A549 (cell line): Measurements from ENCODE around the gene MYH6. TPM values are rescaled to one million over a fixed set of nuclear protein-coding genes. Genes with fewer than 3 reads are reported as not detected.

Experiments
- ATAC-seq, 2 experiments: fragments of 200-7000 bp in 1 of 2; fragments of >200 bp in 1 of 2; cut with Nextera tagmentation in 1 of 2; cut with Tn5 transposase in 1 of 2; 3 replicates each; pipeline versions ENCODE4 v1.8.0 to v1.9.1; 2018 to 2020; ENCODE audit warnings: mild to moderate bottlenecking in 1 of 2, moderate library complexity in 1 of 2
- CTCF ChIA-PET: fragments of 300-600 bp; sonication (Branson Sonifier 250); formaldehyde crosslinking; extraction: SDS; loops from one replicate; lab custom pipeline; 2021; ENCODE audit warnings: antibody characterized with exemption, inconsistent platforms; lab: Yijun Ruan, JAX
- POLR2A ChIA-PET: fragments of 350-600 bp; formaldehyde crosslinking; extraction: SDS; loops from one replicate; lab custom pipeline; 2021; ENCODE audit warnings: antibody characterized with exemption, inconsistent platforms; lab: Yijun Ruan, JAX
- DNase-seq, 2 experiments: peaks; one replicate each; pipeline versions ENCODE4 v3.0.0 to v3.0.0-alpha.2; 2011 to 2016; ENCODE audit warnings: low read depth in 1 of 2, low spot score in 1 of 2
- FAIRE-seq: peaks from 2 replicates; lab custom pipeline; 2011; peaks lifted over from hg19 to GRCh38; lab: Jason Lieb, UNC
- H3K27ac ChIP-seq, 2 experiments: fragments of >200 bp; sonication (Bioruptor Twin); formaldehyde crosslinking; 3 replicates each; pipeline ENCODE4 v1.5.1; 2016 to 2017
- H3K4me1 ChIP-seq: fragments of >200 bp; sonication (Bioruptor Twin); formaldehyde crosslinking; 3 replicates; pipeline ENCODE4 v1.6.1; 2016
- H3K4me2 ChIP-seq: fragments of >200 bp; sonication (Bioruptor Twin); formaldehyde crosslinking; 3 replicates; pipeline ENCODE4 v1.6.1; 2016
- H3K4me3 ChIP-seq: fragments of >200 bp; sonication (Bioruptor Twin); formaldehyde crosslinking; 3 replicates; pipeline ENCODE4 v1.5.1; 2016
- H3K9me3 ChIP-seq: fragments of >200 bp; sonication (Bioruptor Twin); formaldehyde crosslinking; 3 replicates; pipeline ENCODE4 v1.6.1; 2016
- BHLHE40 ChIP-seq: IDR thresholded peaks from 2 replicates; pipeline ENCODE4 v1.6.1; 2012; ENCODE audit warnings: low read depth, low read length, inconsistent platforms
- CBX2 ChIP-seq: fragments of 200-600 bp; sonication (generic); IDR thresholded peaks from 2 replicates; pipeline ENCODE4 v1.6.1; 2016; ENCODE audit warnings: low read depth, mild to moderate bottlenecking, borderline replicate concordance
- CEBPB ChIP-seq, 2 experiments: fragments of >200 bp in 1 of 2; sonication (Bioruptor Twin) in 1 of 2; formaldehyde crosslinking in 1 of 2; IDR thresholded peaks; 2 replicates each; pipeline ENCODE4 v1.6.1; 2012 to 2016
- CHD4 ChIP-seq: fragments of 200-600 bp; sonication (generic); IDR thresholded peaks from 2 replicates; pipeline ENCODE4 v1.6.1; 2016; ENCODE audit warnings: antibody characterized with exemption, mild to moderate bottlenecking, borderline replicate concordance
- ESRRA ChIP-seq: fragments of 150-350 bp; IDR thresholded peaks from 2 replicates; pipeline ENCODE4 v1.6.1; 2014; ENCODE audit warnings: mild to moderate bottlenecking, low read length, borderline replicate concordance
- FOSL2 ChIP-seq, 2 experiments: fragments of 450-650 bp in 1 of 2; fragments of >200 bp in 1 of 2; sonication (Bioruptor Twin) in 1 of 2; formaldehyde crosslinking; IDR thresholded peaks; 2 replicates each; pipeline versions ENCODE4 v1.5.0 to v1.6.1; 2016 to 2020; ENCODE audit warnings: mild to moderate bottlenecking in 1 of 2, moderate library complexity in 1 of 2
- HOXB13 ChIP-seq: fragments of 250-450 bp; sonication (Bioruptor Pico); IDR thresholded peaks from 2 replicates; pipeline ENCODE4 v1.5.0; 2020; ENCODE audit warnings: low read depth, mild to moderate bottlenecking, moderate library complexity
- HOXB5 ChIP-seq: fragments of 250-450 bp; sonication (Bioruptor Pico); IDR thresholded peaks from 2 replicates; pipeline ENCODE4 v1.5.0; 2020; ENCODE audit warnings: mild to moderate bottlenecking, moderate library complexity
- MAX ChIP-seq: IDR thresholded peaks from 2 replicates; pipeline ENCODE4 v1.6.1; 2012
- NFE2L2 ChIP-seq: fragments of 150-350 bp; conservative IDR thresholded peaks from 2 replicates; pipeline ENCODE4 v1.6.1; 2014; ENCODE audit warnings: low read length
- NPAS2 ChIP-seq: fragments of 250-450 bp; sonication (Bioruptor Pico); IDR thresholded peaks from 2 replicates; pipeline ENCODE4 v1.8.0; 2022; ENCODE audit warnings: mild to moderate bottlenecking, moderate library complexity, borderline replicate concordance
- RARB ChIP-seq: fragments of 250-450 bp; sonication (Bioruptor Pico); IDR thresholded peaks from 2 replicates; pipeline ENCODE4 v1.8.0; 2021; ENCODE audit warnings: mild to moderate bottlenecking, moderate library complexity
- RFX5 ChIP-seq: fragments of 450-650 bp; IDR thresholded peaks from 2 replicates; pipeline ENCODE4 v1.7.1; 2014; ENCODE audit warnings: antibody characterized with exemption, mild to moderate bottlenecking, moderate library complexity
- TP53 ChIP-seq: fragments of 250-450 bp; sonication (Bioruptor Pico); IDR thresholded peaks from 2 replicates; pipeline ENCODE4 v1.5.0; 2021; ENCODE audit warnings: mild to moderate bottlenecking, moderate library complexity
- USF2 ChIP-seq: fragments of 450-650 bp; IDR thresholded peaks from 2 replicates; pipeline ENCODE4 v1.6.1; 2014; ENCODE audit warnings: antibody characterized with exemption
- ZC3H11A ChIP-seq: fragments of 450-650 bp; IDR thresholded peaks from 2 replicates; pipeline ENCODE4 v1.6.1; 2014; ENCODE audit warnings: antibody characterized with exemption, mild to moderate bottlenecking
- ZNF302 ChIP-seq: fragments of 250-450 bp; sonication (Bioruptor Pico); IDR thresholded peaks from 2 replicates; pipeline ENCODE4 v1.9.0; 2021; ENCODE audit warnings: inconsistent platforms, mild to moderate bottlenecking, moderate library complexity
- ZSCAN20 ChIP-seq: fragments of 250-450 bp; sonication (Bioruptor Pico); IDR thresholded peaks from 2 replicates; pipeline ENCODE4 v1.8.0; 2022; ENCODE audit warnings: mild to moderate bottlenecking, moderate library complexity
- WGBS: methylation state at CpG from one replicate; pipeline ENCODE4 v1.1.6; 2017; ENCODE audit errors: missing lambda C conversion rate; 5-methylcytosine and 5-hydroxymethylcytosine counted together
- polyA plus RNA-seq, 4 experiments: library from polyadenylated mRNA; depleted of rRNA in 3 of 4; stranded (reverse); fragments of >200 nt; fragmentation: RNase III in 1 of 4; extraction: RNeasy Plus Mini Kit Qiagen cat#74134 plus additional on column Dnase treatment in 1 of 4; gene quantifications; 2 replicates in 3 of 4; 3 replicates in 1 of 4; pipeline ENCODE4 v1.2.3, GENCODE V29; 2011 to 2017
- TF ChIP-seq, protein P1 (sequence below): fragments of 250-450 bp; sonication (Bioruptor Pico); IDR thresholded peaks from 2 replicates; pipeline ENCODE4 v1.5.0; 2021; ENCODE audit warnings: mild to moderate bottlenecking, moderate library complexity, borderline replicate concordance

The MYH6 gene
- polyA plus RNA-seq, 2 of the 4 experiments (the other 2 are of a cell fraction), result not detected

DNA sequence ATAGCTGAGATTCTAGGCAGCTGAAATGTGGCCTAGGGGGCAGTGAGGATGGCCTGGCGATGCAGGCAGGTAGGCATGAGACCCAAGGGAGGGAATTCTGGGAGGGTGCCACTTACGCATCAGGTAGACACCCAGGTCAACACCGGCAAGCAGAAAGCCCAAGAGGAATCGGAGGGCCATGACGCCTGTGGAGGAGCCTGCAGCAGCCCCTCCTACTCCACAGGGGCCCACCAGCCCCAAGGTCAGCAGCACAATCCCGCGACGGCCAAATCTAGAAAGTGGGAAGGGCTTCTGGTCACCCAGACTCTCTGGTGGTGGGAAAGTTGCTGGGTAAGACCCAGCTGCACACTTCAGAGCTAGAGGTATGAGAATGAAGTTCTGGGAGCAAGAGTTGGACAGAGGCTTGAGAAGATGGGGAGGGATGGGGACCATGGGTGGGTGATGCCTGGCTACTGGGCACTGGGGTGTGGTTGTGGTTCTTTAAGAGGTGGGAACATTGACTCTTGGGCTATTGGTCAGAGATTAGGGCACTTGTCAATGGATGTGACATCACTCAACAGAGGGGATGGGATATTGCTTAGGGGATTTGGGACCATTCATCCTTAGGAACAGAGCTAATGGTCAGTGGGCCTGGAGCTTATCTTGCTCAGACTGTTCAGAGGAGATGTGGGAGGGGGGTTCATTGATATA lies 58.8 kb downstream of the MYH6 start:
- ATAC-seq, result no peak
- ChIA-PET POLR2A (no interaction called here), CTCF (interaction anchor here (0.6 to 1.8 kb wide), 4 partner anchors 11 to 779 kb away, joined by 3 to 9 read pairs (median 4); no protein-coding TSS in a partner anchor)
- no peak for FAIRE-seq
- no peak overlapping the region for H3K4me2 ChIP-seq
- no peak for DNase-seq
- no peak overlapping the region for H3K27ac ChIP-seq
- TF ChIP-seq ZSCAN20 (CRISPR knock-in tag), result no peak
- TF ChIP-seq ZC3H11A, result no peak
- TF ChIP-seq, protein P1, sequence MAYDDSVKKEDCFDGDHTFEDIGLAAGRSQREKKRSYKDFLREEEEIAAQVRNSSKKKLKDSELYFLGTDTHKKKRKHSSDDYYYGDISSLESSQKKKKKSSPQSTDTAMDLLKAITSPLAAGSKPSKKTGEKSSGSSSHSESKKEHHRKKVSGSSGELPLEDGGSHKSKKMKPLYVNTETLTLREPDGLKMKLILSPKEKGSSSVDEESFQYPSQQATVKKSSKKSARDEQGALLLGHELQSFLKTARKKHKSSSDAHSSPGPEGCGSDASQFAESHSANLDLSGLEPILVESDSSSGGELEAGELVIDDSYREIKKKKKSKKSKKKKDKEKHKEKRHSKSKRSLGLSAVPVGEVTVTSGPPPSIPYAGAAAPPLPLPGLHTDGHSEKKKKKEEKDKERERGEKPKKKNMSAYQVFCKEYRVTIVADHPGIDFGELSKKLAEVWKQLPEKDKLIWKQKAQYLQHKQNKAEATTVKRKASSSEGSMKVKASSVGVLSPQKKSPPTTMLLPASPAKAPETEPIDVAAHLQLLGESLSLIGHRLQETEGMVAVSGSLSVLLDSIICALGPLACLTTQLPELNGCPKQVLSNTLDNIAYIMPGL, result no peak
- TF ChIP-seq FOSL2 (IDR thresholded peaks at IDR 0.05), result no peak
- no peak for TF ChIP-seq FOSL2 (CRISPR knock-in tag; IDR thresholded peaks at IDR 0.05)
- no peak for TF ChIP-seq HOXB5 (CRISPR knock-in tag)
- no peak for TF ChIP-seq TP53 (CRISPR knock-in tag)
- no peak for TF ChIP-seq NPAS2 (CRISPR knock-in tag)
- TF ChIP-seq CBX2, result no peak
- no peak for TF ChIP-seq CEBPB (IDR thresholded peaks at IDR 0.05)
- no peak for TF ChIP-seq MAX
- no peak for TF ChIP-seq ZNF302
- no peak overlapping the region for H3K4me3 ChIP-seq
- no peaks in the 10 kb centered on the region for H3K9me3 ChIP-seq
- 64% methylated on average over 8 of the region's 8 CpGs for WGBS
- 0 out of 3 replicates have a peak, but pooled peaks cover 3% of the 10 kb centered on the region for H3K4me1 ChIP-seq

DNA sequence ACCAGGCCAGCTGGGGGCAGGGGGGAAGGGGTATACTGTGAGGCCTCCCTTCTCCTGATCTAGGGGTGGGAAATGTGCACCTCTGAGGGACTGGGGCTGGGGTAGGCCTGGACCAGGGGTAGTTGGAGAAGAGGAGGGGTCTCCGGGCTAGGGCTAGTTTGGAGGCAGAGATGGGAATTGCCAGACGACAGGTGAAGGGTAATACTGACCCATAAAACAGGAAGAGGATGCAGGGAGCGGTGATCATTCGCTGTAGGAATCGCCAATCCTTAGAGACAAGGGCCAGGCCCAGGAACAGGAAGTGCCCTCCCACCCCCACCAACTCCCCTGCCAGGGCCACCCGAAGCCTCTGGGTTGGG lies 59.8 kb downstream of the MYH6 start:
- no peak for ATAC-seq
- CTCF ChIA-PET, result interaction anchor here (1.0 to 2.2 kb wide), 4 partner anchors 11 to 22 kb away, joined by 3 to 6 read pairs (median 4); no protein-coding TSS in a partner anchor
- WGBS, result 75% methylated on average over 6 of the region's 6 CpGs
- POLR2A ChIA-PET, result no interaction called here
- no peak for DNase-seq
- TF ChIP-seq RFX5, result no peak
- TF ChIP-seq RARB, result no peak
- TF ChIP-seq HOXB13 (CRISPR knock-in tag), result no peak
- no peak for TF ChIP-seq NFE2L2
- no peak for TF ChIP-seq CBX2
- no peak for TF ChIP-seq TP53 (CRISPR knock-in tag)
- no peak for TF ChIP-seq CHD4
- TF ChIP-seq, protein P1, result no peak
- no peak for TF ChIP-seq BHLHE40
- TF ChIP-seq ESRRA, result no peak
- TF ChIP-seq MAX, result no peak
- no peak for TF ChIP-seq USF2
- TF ChIP-seq, all 56 proteins: peak for 0
- Histone ChIP-seq H3K9me3 (no peaks in the 10 kb centered on the region), H3K4me3 (no peak overlapping the region), H3K4me2 (no peak overlapping the region), H3K4me1 (0 out of 3 replicates have a peak, but pooled peaks cover 3% of the 10 kb centered on the region), H3K27ac (no peak overlapping the region)
- FAIRE-seq, result no peak
